GM21390 (cell line): ENCODE data around the gene TMEM184C.

Source experiments
- ATAC-seq: cut with Tn5 transposase; IDR thresholded peaks from one replicate; pipeline ENCODE4 v1.9.1; 2021; ENCODE audit not compliant: unreplicated experiment

TMEM184C gene

GRCh38 chr4:147648656-147649055 is 31.5 kb downstream of the TMEM184C start:
- no peak for ATAC-seq

- ATAC-seq: no peak
Observed at GRCh38 chr4:147651563-147651962, 34.4 kb downstream of the TMEM184C start.

- ATAC-seq: no peak
Observed at GRCh38 chr4:147655639-147656038, 38.4 kb downstream of the TMEM184C start.

GRCh38 chr4:147658501-147658900 is 41.3 kb downstream of the TMEM184C start:
- no peak for ATAC-seq

- ATAC-seq: no peak
Observed at GRCh38 chr4:147674073-147674472, 56.9 kb downstream of the TMEM184C start.

- no peak for ATAC-seq
Observed at GRCh38 chr4:147674496-147674895, 57.3 kb downstream of the TMEM184C start.

- ATAC-seq: no peak
Observed at GRCh38 chr4:147678106-147678505, 60.9 kb downstream of the TMEM184C start.

- no peak for ATAC-seq
Observed at GRCh38 chr4:147678796-147679549, 61.8 kb downstream of the TMEM184C start.

GRCh38 chr4:147682755-147683154 is 65.6 kb downstream of the TMEM184C start:
- ATAC-seq: no peak

- ATAC-seq: no peak
Observed at GRCh38 chr4:147683188-147683591, 66.0 kb downstream of the TMEM184C start.

GRCh38 chr4:147683717-147684700 is 66.8 kb downstream of the TMEM184C start, which contains the start of gene PRMT9:
Gene PRMT9 (minus strand): TSS chr4:147684163. CDS start chr4:147683987, 176 bp downstream.
- ATAC-seq: peak; percentile 99

- ATAC-seq: no peak
Observed at GRCh38 chr4:147689067-147689466, 71.9 kb downstream of the TMEM184C start.

- ATAC-seq: no peak
Observed at GRCh38 chr4:147691820-147692219, 74.6 kb downstream of the TMEM184C start.

GRCh38 chr4:147693218-147693617 is 76.0 kb downstream of the TMEM184C start:
- no peak for ATAC-seq

GRCh38 chr4:147696866-147697265 is 79.7 kb downstream of the TMEM184C start:
- no peak for ATAC-seq

GRCh38 chr4:147704846-147705245 is 87.6 kb downstream of the TMEM184C start:
- no peak for ATAC-seq

GRCh38 chr4:147707892-147708672 is 90.9 kb downstream of the TMEM184C start:
- peak; percentile 60 for ATAC-seq

- no peak for ATAC-seq
Observed at GRCh38 chr4:147709999-147710398, 92.8 kb downstream of the TMEM184C start.

GRCh38 chr4:147714575-147715401 is 97.6 kb downstream of the TMEM184C start:
- no peak for ATAC-seq

- ATAC-seq: peak; percentile 83
Observed at GRCh38 chr4:147717878-147718277, 100.7 kb downstream of the TMEM184C start.
